GM19193 (cell line): ENCODE data around the gene GPR39.

Experiments used
- POLR2A ChIP-seq: IDR thresholded peaks from 4 replicates; pipeline ENCODE4 v1.6.1; 2011; ENCODE audit not compliant: insufficient read depth, insufficient read length; ENCODE audit errors: extremely low read depth

GPR39 gene

GRCh38 chr2:132659331-132659730 lies 242.7 kb downstream of the GPR39 start:
- TF ChIP-seq POLR2A: no peak

DNA sequence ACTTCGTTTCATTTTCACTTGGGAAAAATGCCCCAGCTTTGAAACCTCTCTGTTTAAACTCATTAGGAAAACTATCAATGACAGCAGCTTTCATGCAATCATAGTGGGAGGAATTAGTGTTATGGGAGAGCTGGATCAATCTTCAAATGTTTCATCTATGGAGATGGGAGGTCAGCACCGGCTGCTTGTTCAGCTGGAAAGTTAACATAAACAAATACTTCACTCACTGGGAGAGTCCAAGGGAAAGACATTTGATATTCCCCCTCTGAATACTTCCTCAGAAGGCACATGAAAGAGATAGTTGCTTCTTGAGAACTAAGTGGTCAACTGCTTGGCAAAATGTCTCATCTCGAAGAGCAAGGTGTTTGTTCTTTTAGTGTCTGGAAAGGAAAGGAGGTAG lies 246.1 kb downstream of the GPR39 start:
- TF ChIP-seq POLR2A: no peak

- TF ChIP-seq POLR2A: no peak
Observed at GRCh38 chr2:132664096-132664495, 247.5 kb downstream of the GPR39 start.

DNA sequence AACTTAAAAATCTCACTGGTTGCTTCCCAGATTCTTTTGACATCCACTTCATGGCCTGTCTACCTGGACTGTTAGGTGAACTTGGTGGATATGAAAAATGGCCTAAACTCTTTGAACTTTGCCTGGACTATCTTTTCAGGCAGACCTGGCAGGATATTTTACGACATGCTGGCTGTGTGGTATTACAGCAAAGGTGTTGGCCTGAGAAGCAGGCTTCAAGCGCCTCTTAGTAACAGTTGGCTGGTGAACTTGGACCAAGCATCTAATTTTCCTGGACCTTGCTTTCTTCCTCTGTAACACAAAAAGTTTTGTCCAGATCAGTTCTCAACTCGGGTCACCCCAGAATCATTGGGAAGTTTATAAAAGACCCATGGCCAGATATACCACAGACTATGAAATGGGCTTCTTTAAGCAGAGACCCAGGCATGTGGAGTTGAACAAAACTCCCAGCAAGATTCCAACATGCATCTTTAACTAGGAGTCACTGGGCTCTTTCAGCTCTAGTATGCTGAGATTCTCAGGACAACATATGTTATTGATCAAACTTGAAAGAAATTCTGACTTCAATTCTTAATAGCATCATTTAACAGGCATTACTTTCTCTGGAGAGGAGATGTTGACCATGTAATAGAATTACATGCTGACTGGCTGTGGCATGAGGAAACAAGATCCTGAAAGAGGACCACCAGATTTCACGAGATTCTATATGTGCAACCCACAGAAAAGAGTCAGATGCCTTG lies 249.0 kb downstream of the GPR39 start:
- TF ChIP-seq POLR2A: no peak

DNA sequence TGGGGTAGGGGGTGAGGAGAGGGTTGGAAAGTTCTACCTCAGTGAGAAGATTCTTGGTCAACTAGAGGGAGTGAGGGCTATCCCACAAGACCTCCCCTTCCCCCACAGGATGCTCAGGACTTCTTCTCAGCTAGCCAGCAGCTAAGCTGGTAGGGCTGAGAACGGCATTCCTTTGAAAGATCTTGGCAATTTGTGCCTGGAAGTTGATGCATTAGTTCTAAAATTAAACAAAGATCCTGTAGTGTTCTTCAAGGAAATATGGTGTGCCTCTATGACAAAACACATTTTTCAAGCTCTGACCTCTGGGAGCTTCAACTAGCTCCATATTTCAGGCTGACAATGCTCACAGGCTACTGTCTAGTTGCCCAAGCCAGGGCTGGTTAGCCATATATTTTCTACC lies 251.1 kb downstream of the GPR39 start:
- TF ChIP-seq POLR2A: no peak

DNA sequence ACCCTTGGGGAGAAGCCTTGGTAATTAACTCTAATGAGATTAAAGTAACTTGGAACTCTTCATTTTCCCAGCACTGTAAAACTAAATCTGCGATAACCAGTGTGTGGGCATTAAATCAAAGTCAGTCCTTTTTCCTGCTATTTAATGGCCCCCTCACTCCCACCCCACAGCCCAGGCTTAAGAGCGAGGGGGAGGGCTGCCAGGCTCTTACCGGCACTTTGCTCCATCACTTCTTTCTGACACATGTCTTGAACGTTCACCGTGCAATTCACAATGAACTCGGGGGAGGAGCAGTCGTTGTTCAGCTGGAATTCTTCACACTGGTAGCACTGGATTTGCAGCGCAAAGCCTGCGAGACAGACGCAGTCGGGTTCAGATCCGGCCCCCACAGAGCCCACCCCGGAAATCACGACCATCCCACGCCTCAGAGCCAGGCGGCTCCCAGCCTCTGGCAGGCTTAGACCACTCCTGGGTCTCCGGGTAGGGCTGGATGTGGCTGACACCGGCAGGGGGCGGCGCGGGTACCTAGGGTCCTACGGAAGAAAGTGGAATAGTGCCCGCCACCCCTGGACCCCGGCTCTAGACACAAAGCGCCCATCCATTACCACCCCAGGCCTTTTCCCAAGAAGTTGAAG lies 251.7 kb downstream of the GPR39 start:
- no peak for TF ChIP-seq POLR2A

GRCh38 chr2:132668987-132669907 lies 252.6 kb downstream of the GPR39 start:
- TF ChIP-seq POLR2A: no peak

GRCh38 chr2:132669908-132670495 lies 253.4 kb downstream of the GPR39 start, which contains the start of gene LYPD1:
LYPD1 (minus strand) TSS chr2:132670205; CDS start chr2:132669932, 273 bp downstream.
- TF ChIP-seq POLR2A: no peak

DNA sequence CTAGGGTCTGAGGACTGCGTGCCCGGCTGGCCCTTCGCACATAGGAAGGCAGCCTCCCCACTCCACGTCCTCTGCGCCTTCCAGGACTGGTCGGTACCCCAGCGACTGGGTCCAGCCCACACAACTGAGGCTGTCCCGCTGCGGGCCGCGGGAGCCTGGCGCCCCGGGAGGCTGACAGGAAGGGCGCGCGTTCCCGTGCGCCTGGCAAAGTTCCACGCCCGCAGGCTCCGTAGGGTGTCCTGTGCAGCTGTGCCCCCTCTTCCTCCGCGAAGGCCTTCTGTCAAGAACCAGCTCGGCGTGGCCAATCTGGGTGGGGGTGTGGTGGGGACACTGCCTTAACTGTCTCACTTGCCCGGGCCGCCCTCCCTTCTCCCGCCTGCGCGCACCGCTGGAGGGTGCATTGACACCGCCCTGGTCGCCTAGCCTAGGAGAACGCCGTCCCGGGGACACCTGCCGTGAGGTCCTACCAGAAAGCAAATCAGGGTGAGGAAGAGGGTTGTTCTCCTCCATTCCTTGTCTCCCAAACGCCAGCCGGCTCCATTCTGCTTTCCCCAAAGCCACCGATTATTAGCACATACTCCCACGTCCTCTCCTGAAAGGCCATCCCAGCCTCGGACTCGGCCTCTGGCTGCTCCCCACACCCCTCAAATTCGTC lies 254.0 kb downstream of the GPR39 start:
- no peak for TF ChIP-seq POLR2A

- TF ChIP-seq POLR2A: no peak
Observed at GRCh38 chr2:132671151-132671835, 254.7 kb downstream of the GPR39 start.

DNA sequence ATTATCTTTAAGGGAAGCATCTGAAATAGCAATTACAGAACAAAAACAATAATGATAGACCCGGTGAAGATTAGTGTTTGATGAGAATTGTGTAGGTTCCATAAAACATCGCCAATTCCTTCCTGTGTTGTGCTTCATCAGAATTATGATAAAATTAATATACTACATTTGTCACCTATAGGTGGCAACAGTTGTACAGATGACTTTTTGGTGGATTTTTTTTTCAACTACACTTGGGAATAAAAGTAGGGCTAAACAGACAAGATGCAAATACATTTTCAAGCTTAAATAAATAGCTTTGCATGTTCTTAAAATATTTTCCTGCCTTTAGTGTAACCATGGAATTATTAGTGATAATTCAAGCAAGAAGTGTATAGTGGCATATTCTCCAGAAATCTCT lies 260.4 kb downstream of the GPR39 start:
- TF ChIP-seq POLR2A: no peak

- TF ChIP-seq POLR2A: no peak
Observed at GRCh38 chr2:132677661-132678060, 261.1 kb downstream of the GPR39 start.

GRCh38 chr2:132678483-132678882 lies 261.9 kb downstream of the GPR39 start:
- TF ChIP-seq POLR2A: no peak

DNA sequence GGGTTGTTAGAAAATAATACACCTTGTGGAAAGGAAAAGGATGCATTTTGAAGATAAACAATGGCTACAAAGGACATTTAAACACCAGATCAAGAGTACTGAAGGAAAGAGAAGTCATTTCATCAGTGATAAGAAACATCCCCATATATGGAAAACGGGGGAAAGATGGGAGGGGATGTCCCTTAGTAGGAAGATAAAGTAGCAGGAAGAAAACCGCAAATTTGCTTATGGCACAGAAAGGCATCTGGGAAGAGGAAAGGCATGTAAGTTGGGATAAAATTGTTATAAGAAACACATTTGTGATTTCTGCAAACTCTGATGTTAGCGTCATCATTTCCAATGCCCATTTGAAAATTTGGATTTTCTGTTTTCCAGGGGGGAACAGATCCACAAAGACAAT lies 263.9 kb downstream of the GPR39 start:
- TF ChIP-seq POLR2A: no peak
